ENCODE measurements around the gene SYTL3.

- TF ChIP-seq TAF1 (IDR thresholded peaks at IDR 0.05; ENCODE audit: borderline replicate concordance, low read depth, low read length) (no peak), POLR2A (IDR thresholded peaks at IDR 0.05; ENCODE audit: low read depth, low read length) (no peak)
These were observed 110.9 kb downstream of the SYTL3 start for GRCh38 chr6:158760618-158761250.

Data from GM12892 (cell line).